IPS DF 4.7 (cell line): Measurements from ENCODE around the gene RAD23A.
"Not testable (repeated sequence)": the region's sequence is repeated elsewhere in the genome, so short reads cannot be mapped to it uniquely, and the experiment has no call there.

Experiments used
- DNase-seq: peaks from one replicate; pipeline ENCODE4 v3.0.0-alpha.2; 2013; ENCODE audit warnings: low spot score; ENCODE audit errors: extremely low read depth

The RAD23A gene

GRCh38 chr19:12945479-12946091 is at the start of gene RAD23A:
TSS of gene RAD23A (plus strand) at chr19:12945862. CDS start at chr19:12945949, 87 bp downstream.
- no peak for DNase-seq

GRCh38 chr19:12896460-12896859 is 49.2 kb upstream of the RAD23A start:
- DNase-seq = no peak

- no peak for DNase-seq
Measured at GRCh38 chr19:12899891-12900518, 45.7 kb upstream of the RAD23A start.

DNA sequence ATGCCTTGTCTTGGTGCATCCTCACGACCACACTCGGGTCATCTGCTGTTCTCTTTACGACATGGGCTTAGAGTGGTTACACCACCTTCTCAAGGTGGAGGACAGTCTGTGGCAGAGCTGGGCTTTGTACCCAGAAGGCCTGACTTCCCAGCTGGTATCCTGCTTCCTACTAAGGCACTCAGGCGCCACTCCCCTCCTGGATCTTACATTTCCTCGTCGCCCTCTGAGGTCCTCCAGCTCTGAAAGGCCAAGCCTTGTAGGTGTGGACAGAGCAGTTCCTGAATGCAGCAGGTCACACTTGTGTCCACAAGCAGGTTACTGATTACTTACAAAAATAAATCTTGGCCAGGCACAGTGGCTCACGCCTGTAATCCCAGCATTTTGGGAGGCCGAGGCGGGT is 38.5 kb upstream of the RAD23A start:
- DNase-seq = no peak

- DNase-seq = no peak
Measured at GRCh38 chr19:12912571-12912970, 33.1 kb upstream of the RAD23A start.

DNA sequence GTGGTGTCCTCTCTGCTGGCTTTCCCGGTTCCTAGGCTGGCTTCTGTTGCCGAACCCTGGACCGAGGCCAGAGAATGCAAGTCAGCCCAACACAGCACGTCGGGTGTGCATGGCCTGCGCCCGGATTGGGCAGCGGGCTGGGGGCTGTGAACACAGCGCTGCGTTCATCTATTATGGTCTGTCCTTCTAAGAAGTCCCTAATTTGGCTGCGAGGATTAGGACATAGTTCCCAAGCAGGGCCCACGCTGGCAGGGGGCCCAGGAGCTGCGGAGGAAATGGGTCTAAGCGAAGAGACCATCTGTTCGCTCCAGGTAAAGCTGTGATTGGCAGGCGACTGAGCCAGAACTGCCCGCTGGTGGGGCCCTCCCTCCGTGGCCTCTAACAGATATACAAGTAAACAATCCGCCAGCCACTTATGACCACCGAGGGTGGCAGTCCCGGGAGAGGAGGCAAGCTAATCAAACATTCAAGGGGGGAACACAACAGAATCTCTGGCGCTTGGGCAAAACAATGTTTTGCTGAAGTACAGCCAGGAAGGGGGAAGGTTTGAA is 32.6 kb upstream of the RAD23A start:
- DNase-seq = no peak

DNA sequence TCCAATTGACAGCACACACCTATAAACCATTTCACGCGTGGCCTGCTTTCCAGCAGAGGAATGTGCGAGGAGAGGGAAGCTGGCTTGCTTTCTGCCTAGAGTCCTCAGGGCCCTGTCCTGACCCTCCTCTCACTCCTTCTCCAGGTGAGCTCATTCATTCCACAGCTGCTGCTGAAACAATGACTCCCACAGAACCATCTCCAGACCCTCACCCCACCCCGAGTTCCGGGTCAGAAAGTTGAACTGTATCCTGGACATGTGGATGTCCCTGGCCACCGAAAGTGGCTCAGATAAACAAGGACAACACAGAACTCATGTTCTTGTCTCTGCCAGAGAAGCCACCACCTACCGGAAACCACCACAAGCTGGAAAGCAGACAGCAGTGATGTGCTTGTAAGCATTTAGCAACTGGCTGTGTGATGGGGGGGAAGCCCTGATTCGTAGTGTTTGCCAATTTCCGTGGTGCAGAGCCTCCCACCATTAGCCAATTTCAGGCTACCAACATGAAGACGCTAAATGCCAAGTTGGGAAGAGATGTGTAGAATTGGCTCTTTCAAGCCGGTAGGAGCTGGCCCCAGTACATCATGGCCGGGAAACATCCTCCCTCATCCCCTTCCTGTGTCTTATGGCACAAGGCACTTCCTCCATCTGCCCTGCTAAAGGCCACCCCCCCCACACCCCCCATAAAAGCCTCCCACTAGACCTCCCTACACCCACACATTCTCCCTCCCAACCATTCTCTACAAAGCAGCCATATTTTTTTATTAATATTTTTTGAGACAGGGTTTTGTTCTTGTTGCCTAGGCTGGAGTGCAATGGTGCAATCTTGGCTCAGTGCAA is 31.6 kb upstream of the RAD23A start:
- DNase-seq = no peak

DNA sequence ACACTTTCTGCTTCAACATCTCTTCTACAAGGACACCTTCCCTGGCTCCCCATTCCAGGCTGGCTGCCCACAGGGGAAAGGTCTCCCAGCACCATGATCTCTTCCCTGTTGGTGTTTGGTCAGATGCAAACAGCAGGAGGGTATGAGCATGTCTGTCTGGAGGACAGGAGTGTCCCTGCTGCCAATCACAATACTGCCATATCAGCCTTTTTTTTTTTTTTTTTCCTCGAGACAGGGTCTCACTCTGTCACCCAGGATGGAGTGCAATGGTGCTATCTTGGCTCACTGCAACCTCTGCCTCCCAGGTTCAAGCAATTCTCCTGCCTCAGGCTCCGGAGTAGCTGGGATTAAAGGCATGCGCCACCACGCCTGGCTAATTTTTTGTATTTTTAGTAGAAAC is 29.8 kb upstream of the RAD23A start:
- not testable (repeated sequence) for DNase-seq

DNA sequence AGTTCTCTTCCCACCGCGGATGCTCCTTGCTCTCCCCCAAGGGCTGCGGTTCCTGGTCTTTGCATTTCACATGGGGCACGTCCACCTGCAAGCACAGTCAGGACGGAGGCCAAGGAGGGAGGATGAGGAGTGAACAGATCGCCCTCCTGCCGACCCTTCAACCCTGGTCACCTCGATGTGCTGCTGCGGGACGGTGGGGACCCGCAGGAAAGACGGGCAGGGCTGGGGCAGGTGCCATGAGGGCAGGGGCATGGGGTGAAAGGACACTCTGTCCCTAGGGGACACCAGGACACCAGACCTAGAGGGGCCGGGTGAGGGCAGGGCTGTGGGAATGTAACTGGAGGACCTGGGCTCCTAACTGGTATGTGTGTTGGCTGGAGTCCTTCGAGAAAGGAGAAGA is 27.4 kb upstream of the RAD23A start:
- DNase-seq = no peak

GRCh38 chr19:12921047-12921446 is 24.6 kb upstream of the RAD23A start:
- no peak for DNase-seq

DNA sequence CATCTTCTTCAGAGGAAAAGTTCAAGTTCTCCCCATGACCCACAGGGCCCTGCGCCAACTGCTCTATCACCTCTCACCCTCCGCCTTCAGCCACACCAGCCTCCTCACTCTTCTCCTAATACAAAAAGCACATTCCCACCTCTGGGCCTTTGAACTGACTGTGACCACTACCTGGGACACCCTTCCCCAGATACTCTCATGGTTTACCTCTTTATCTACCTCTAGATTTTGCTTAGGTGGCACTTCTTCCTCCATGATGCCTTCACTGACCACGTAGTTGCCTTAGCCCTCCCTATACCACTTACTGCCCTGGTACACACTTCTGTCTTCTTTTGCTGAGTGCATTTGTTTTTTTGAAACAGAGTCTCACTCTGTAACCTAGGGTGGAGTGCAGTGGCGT is 22.7 kb upstream of the RAD23A start:
- no peak for DNase-seq

GRCh38 chr19:12924621-12925310 is 20.9 kb upstream of the RAD23A start:
- no peak for DNase-seq

DNA sequence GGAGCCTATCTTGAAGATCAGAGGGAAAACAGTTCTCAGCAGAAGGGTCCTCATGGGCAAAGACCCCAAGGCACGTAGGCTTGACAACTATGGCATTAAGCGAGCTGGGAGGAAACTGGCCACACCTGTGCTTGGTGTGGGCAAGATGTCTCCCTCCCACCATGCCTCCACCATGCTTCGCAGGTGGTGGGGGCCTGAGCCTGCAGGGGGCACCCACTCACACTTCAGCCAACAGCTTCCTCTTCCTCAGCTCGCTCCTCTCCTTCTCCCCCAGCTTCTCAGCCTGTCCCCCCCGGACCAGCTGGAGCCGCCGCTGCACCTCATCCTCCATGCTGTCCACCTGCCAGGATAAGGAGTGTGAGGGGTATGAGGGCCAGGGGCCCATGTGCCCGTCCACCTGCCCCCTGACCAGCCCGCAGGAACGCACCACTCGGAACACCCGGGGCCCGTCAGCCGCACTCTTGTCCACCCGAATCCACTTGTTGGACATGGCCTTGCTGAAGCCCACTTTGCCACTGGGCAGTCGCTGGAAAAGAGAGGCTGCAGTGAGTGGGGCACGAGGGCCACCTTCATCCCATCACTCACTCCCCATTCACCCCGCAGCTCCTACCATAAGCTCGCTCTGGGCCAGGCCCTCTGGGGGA is 15.5 kb upstream of the RAD23A start:
- no peak for DNase-seq

GRCh38 chr19:12932392-12933286 is 13.0 kb upstream of the RAD23A start:
- DNase-seq = no peak

DNA sequence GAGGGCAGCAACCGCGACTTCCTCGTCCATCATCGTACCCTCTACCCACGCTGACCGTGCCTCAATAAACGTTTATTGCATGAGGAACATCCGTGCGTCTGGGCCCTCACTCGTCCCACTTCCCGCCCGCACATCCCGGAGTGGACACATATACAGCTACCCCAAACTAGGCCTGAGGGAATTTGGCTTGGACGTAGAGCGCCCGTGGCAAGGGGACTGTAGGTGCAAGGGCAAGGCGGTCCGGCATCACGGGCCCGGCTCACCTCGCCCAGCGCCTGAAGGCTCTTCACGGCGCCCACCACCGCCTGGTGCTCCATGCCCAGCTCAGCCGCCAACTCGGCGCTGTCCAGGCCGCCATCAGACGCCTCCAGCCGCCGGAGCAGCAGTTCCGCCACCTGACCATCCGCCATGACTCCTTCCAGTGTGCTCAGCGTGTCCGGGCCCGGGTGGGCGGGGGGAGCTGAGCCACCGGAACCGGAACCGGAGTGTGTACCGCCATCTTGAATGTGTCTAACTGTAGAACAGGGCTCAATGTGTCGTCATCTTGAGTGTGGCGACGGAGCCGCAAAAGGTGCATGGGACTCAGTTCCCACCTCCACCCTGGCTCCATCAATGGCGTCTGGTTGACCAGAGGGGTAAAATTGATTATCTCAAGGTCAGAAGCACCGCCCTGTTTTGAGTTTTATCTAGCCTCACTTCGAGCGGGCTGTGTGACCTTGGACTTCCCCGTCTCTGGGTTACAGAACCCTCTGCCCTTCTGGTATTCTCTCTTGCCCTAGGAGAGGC is 12.2 kb upstream of the RAD23A start, which contains the start of gene FARSA:
Gene FARSA (minus strand): TSS at position 425 of the 786 bp plus-strand sequence. CDS start 15 bp downstream, at position 410.
- no peak for DNase-seq

GRCh38 chr19:12935071-12935470 is 10.6 kb upstream of the RAD23A start:
- DNase-seq = no peak

DNA sequence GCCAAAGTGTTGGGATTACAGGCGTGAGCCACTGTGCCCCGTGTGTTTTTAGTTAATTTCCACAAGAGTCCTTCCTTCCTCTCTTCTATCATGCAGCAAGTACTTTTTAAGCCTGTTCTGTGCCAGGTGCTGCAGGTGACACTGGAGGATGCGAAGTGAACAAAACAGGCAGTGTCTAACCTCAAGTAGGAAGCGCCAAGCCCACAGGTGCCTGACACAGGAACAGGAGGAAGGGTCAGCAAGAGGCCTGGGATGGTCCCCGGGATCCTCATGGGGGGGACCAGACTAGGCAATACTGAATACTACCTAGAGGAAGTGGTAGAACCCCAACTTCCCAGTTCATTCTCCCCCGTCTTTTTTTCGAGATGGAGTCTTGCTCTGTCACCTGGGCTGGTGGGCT is 9.1 kb upstream of the RAD23A start:
- DNase-seq = no peak

- no peak for DNase-seq
Measured at GRCh38 chr19:12937093-12937926, 8.4 kb upstream of the RAD23A start.
